SK-N-MC (cell line): ENCODE results near the gene TMEM219.

Source experiments
- EZH2 ChIP-seq: fragments of 200-600 bp; sonication (generic); IDR thresholded peaks from one replicate; pipeline ENCODE4 v1.6.1; 2017; ENCODE audit warnings: antibody characterized with exemption
- POLR2AphosphoS5 ChIP-seq: IDR thresholded peaks from 2 replicates; pipeline ENCODE4 v1.6.1; 2012; ENCODE audit warnings: mild to moderate bottlenecking, low read depth, low read length, borderline replicate concordance

- TF ChIP-seq POLR2AphosphoS5: no peak
- TF ChIP-seq EZH2: no peak
Measured at GRCh38 chr16:30009990-30010843, 48.3 kb downstream of the TMEM219 start.
